B cell (primary cell): ENCODE measurements around the gene METTL26. TPM values are rescaled to one million over a fixed set of nuclear protein-coding genes. Genes with fewer than 3 reads are reported as not detected.

Experiments used
- ATAC-seq: fragments of 200-7000 bp; cut with Tn5 transposase; one replicate; pipeline ENCODE4 v1.10.0; 2021; ENCODE audit warnings: low read depth, mild to moderate bottlenecking, moderate number of reproducible peaks, moderate library complexity
- CTCF ChIA-PET: fragments of 350-600 bp; sonication (Branson Sonifier 250); formaldehyde crosslinking; loops from one replicate; lab custom pipeline; 2021; ENCODE audit warnings: antibody characterized with exemption, inconsistent platforms; lab: Charles Lee
- POLR2A ChIA-PET: fragments of 350-600 bp; sonication (Branson Sonifier 250); formaldehyde crosslinking; loops from one replicate; lab custom pipeline; 2021; ENCODE audit warnings: antibody characterized with exemption; lab: Charles Lee
- DNase-seq: peaks from one replicate; pipeline ENCODE4 v3.0.0; 2013
- H2AFZ ChIP-seq: 2 replicates; pipeline ENCODE4 v1.6.1; 2012; ENCODE audit warnings: mild to moderate bottlenecking, low read depth, low read length; ENCODE audit not compliant: insufficient read depth, poor library complexity, severe bottlenecking
- H3K27ac ChIP-seq, 2 donors: 1 replicate in 1 of 2; 2 replicates in 1 of 2; pipeline ENCODE4 v1.5.1; 2012 to 2013; ENCODE audit warnings: low read length in 2 of 2, mild to moderate bottlenecking in 2 of 2, moderate library complexity in 1 of 2
- H3K27me3 ChIP-seq, 4 experiments: fragments of 200-600 bp in 1 of 4; sonication (generic) in 1 of 4; replicated peaks in 1 of 4; 1 replicate in 2 of 4; 2 replicates in 2 of 4; pipeline versions ENCODE4 v1.6.1 to v1.7.0; 2013 to 2016; ENCODE audit warnings: low read length in 3 of 4, mild to moderate bottlenecking in 2 of 4, mixed read lengths in 1 of 4, moderate library complexity in 1 of 4; ENCODE audit not compliant: insufficient read depth in 4 of 4, control insufficient read depth in 3 of 4; ENCODE audit errors: control extremely low read depth in 1 of 4
- H3K36me3 ChIP-seq, 2 experiments: replicated peaks in 1 of 2; 1 replicate in 1 of 2; 2 replicates in 1 of 2; pipeline versions ENCODE4 v1.6.1 to v1.7.1; 2013; ENCODE audit warnings: low read length in 1 of 2; ENCODE audit not compliant: insufficient read depth in 2 of 2, control insufficient read depth in 1 of 2; ENCODE audit errors: control extremely low read depth in 1 of 2, extremely low read depth in 1 of 2
- H3K4me1 ChIP-seq, 2 donors: fragments of 200-600 bp in 1 of 2; sonication (generic) in 1 of 2; 1 replicate in 1 of 2; 2 replicates in 1 of 2; pipeline versions ENCODE4 v1.5.1 to v1.6.1; 2013 to 2017; ENCODE audit warnings: low read length in 2 of 2; ENCODE audit not compliant: control insufficient read depth in 2 of 2, insufficient read depth in 2 of 2
- H3K4me2 ChIP-seq: replicated peaks from 2 replicates; pipeline ENCODE3; 2012; ENCODE audit warnings: mild to moderate bottlenecking, low read depth, low read length; ENCODE audit not compliant: poor library complexity, severe bottlenecking
- H3K4me3 ChIP-seq, 5 experiments: fragments of 200-600 bp in 1 of 5; sonication (generic) in 1 of 5; 1 replicate in 3 of 5; 2 replicates in 2 of 5; pipeline versions ENCODE4 v1.5.1 to v1.7.0; 2011 to 2016; ENCODE audit warnings: low read length in 4 of 5, mild to moderate bottlenecking in 4 of 5, low read depth in 2 of 5, control low read depth in 1 of 5, moderate library complexity in 1 of 5; ENCODE audit not compliant: insufficient read depth in 1 of 5; ENCODE audit errors: control extremely low read depth in 1 of 5, extremely low read depth in 1 of 5
- H3K79me2 ChIP-seq: fragments of 200-600 bp; sonication (generic); one replicate; pipeline ENCODE4 v1.6.0; 2016; ENCODE audit warnings: low read length; ENCODE audit not compliant: control insufficient read depth, insufficient read depth
- H3K9ac ChIP-seq: fragments of 200-600 bp; sonication (generic); 2 replicates; pipeline ENCODE4 v1.6.1; 2017; ENCODE audit warnings: mild to moderate bottlenecking, low read length, moderate library complexity
- H3K9me3 ChIP-seq, 3 donors: one replicate each; pipeline versions ENCODE4 v1.6.1 to v1.7.1; 2013; ENCODE audit warnings: low read length in 2 of 3; ENCODE audit not compliant: control insufficient read depth in 2 of 3, insufficient read depth in 1 of 3; ENCODE audit errors: control extremely low read depth in 1 of 3
- H4K20me1 ChIP-seq: 2 replicates; pipeline ENCODE4 v1.6.0; 2012; ENCODE audit warnings: mild to moderate bottlenecking, low read length; ENCODE audit not compliant: insufficient read depth, control insufficient read depth, poor library complexity, severe bottlenecking
- H3K27ac Mint-ChIP-seq: one replicate; pipeline ENCODE4 v1.8.0; 2021; ENCODE audit warnings: mixed read lengths
- H3K27me3 Mint-ChIP-seq: one replicate; pipeline ENCODE4 v1.8.0; 2021; ENCODE audit warnings: mixed read lengths
- H3K4me1 Mint-ChIP-seq: one replicate; pipeline ENCODE4 v1.8.0; 2021; ENCODE audit warnings: mixed read lengths
- H3K4me3 Mint-ChIP-seq: one replicate; pipeline ENCODE4 v1.8.0; 2021; ENCODE audit warnings: mixed read lengths
- H3K9me3 Mint-ChIP-seq: one replicate; pipeline ENCODE4 v1.8.0; 2022; ENCODE audit warnings: mixed read lengths; ENCODE audit not compliant: insufficient read depth
- EZH2 ChIP-seq: IDR thresholded peaks from 2 replicates; pipeline ENCODE4 v1.6.1; 2012; ENCODE audit warnings: borderline replicate concordance, low read depth, mild to moderate bottlenecking, moderate library complexity, low read length; ENCODE audit not compliant: insufficient read depth, poor library complexity, severe bottlenecking
- WGBS: methylation state at CpG from one replicate; pipeline ENCODE4 v1.1.5; 2013; ENCODE audit warnings: missing lambda C conversion rate; ENCODE audit not compliant: insufficient coverage; 5-methylcytosine and 5-hydroxymethylcytosine counted together
- intact Hi-C: fragments of 100-400 bp; cut with micrococcal nuclease; formaldehyde crosslinking; loops from one replicate; pipeline ENCODE4 v1.10.0; 2022
- polyA plus RNA-seq: library from polyadenylated mRNA; depleted of rRNA; stranded (reverse); fragments of >200 nt; gene quantifications from 2 replicates; pipeline ENCODE4 v1.2.3, GENCODE V29; 2012
- total RNA-seq, 2 donors: library from RNA; stranded (reverse); fragments of 120-200 nt in 1 of 2; gene quantifications; 1 replicate in 1 of 2; 2 replicates in 1 of 2; pipeline versions ENCODE4 v1.2.3 to v1.2.4, GENCODE V29; 2013 to 2022
- TF ChIP-seq, protein P1 (sequence below): fragments of 200-600 bp; IDR thresholded peaks from one replicate; pipeline ENCODE4 v1.8.0; 2022; ENCODE audit warnings: antibody characterized with exemption, mild to moderate bottlenecking

The METTL26 gene
- total and polyA plus RNA-seq, 2 donors (not counting 1 experiment from before 2014, with no cell fraction given): 56.6 to 140 TPM

DNA sequence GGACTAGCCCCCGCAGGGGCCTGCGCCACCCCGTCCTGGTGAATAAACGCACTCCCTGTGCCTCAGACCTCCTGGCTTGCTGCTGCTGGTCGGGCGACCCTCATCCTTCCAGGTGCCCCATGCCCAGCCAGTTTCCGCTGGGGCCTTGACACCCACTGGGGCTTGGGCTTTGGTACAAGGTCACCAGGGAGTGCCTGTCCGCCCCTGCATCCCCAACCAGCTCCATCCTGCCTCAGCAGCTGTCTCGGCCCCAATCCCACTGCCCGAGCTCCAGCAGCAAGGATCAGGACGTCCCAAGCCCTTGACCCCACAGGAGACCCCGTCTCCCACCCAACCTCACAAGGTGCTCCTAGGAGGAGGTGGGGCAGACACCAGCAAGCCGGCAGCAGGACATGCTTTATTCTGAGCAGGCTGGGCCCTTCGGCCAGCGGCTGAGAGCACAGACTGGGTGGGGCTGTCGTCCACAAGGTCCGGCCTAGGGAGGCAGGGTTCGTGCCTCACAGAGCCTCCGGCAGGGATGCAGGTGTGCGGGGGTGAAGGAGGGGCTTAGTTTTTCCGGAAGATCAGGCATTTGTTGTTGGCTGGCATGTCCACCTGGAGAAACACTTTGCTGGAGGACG, 1.9 kb downstream of the METTL26 start:
- Histone ChIP-seq H4K20me1 (peaks cover 13% of the 10 kb centered on the region), H3K79me2 (peaks cover 10% of the 10 kb centered on the region), H3K4me2 (no peak overlapping the region), H3K4me3 (no peak overlapping the region), H3K9ac (no peak overlapping the region), H3K4me1 (peaks cover 10 to 29% of the 10 kb centered on the region in 2 donors), H2AFZ (no peak overlapping the region), H3K36me3 (peaks cover 0 to 3% of the 10 kb centered on the region in 2 experiments), H3K27ac (no peak overlapping the region), H3K27me3 (no peaks in the 10 kb centered on the region), H3K9me3 (no peaks in the 10 kb centered on the region)
- no peak for TF ChIP-seq EZH2
- TF ChIP-seq, protein P1, sequence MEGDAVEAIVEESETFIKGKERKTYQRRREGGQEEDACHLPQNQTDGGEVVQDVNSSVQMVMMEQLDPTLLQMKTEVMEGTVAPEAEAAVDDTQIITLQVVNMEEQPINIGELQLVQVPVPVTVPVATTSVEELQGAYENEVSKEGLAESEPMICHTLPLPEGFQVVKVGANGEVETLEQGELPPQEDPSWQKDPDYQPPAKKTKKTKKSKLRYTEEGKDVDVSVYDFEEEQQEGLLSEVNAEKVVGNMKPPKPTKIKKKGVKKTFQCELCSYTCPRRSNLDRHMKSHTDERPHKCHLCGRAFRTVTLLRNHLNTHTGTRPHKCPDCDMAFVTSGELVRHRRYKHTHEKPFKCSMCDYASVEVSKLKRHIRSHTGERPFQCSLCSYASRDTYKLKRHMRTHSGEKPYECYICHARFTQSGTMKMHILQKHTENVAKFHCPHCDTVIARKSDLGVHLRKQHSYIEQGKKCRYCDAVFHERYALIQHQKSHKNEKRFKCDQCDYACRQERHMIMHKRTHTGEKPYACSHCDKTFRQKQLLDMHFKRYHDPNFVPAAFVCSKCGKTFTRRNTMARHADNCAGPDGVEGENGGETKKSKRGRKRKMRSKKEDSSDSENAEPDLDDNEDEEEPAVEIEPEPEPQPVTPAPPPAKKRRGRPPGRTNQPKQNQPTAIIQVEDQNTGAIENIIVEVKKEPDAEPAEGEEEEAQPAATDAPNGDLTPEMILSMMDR: no peak
- intact Hi-C loops: no loop called here
- ChIA-PET POLR2A (no interaction called here), CTCF (no interaction called here)
- Mint-ChIP-seq H3K4me1 (peaks cover 15% of the 10 kb centered on the region), H3K27me3 (no peaks in the 10 kb centered on the region), H3K9me3 (no peaks in the 10 kb centered on the region), H3K27ac (peak overlapping the region; percentile 50), H3K4me3 (peak overlapping the region; percentile 61)
- DNase-seq: no peak
- WGBS: 96% methylated on average over 20 of the region's 22 CpGs
- ATAC-seq: no peak

DNA sequence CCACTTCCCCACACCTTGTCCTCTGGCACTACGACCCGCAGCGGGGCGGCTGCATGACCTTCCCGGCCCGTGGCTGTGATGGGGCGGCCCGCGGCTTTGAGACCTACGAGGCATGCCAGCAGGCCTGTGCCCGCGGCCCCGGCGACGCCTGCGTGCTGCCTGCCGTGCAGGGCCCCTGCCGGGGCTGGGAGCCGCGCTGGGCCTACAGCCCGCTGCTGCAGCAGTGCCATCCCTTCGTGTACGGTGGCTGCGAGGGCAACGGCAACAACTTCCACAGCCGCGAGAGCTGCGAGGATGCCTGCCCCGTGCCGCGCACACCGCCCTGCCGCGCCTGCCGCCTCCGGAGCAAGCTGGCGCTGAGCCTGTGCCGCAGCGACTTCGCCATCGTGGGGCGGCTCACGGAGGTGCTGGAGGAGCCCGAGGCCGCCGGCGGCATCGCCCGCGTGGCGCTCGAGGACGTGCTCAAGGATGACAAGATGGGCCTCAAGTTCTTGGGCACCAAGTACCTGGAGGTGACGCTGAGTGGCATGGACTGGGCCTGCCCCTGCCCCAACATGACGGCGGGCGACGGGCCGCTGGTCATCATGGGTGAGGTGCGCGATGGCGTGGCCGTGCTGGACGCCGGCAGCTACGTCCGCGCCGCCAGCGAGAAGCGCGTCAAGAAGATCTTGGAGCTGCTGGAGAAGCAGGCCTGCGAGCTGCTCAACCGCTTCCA, 2.6 kb downstream of the METTL26 start:
- WGBS: 98% methylated on average over 69 of the region's 74 CpGs
- peaks cover 11% of the 10 kb centered on the region for H3K4me1 Mint-ChIP-seq
- no peaks in the 10 kb centered on the region for H3K27me3 ChIP-seq
- H4K20me1 ChIP-seq: peaks cover 13% of the 10 kb centered on the region
- no peaks in the 10 kb centered on the region for H3K9me3 Mint-ChIP-seq
- H3K4me2 ChIP-seq: no peak overlapping the region
- H3K4me1 ChIP-seq: peaks cover 6 to 23% of the 10 kb centered on the region in 2 donors
- peaks cover 10% of the 10 kb centered on the region for H3K79me2 ChIP-seq
- no peak for TF ChIP-seq EZH2
- TF ChIP-seq, protein P1: no peak
- no peak overlapping the region for H3K4me3 ChIP-seq
- DNase-seq (peak; percentile 23), ATAC-seq (no peak)
- CTCF ChIA-PET: no interaction called here
- POLR2A ChIA-PET: no interaction called here
- no peak overlapping the region for H2AFZ ChIP-seq
- H3K4me3 Mint-ChIP-seq: no peak overlapping the region
- H3K9ac ChIP-seq: no peak overlapping the region
- no peaks in the 10 kb centered on the region for H3K27me3 Mint-ChIP-seq
- intact Hi-C loops: no loop called here
- H3K27ac ChIP-seq: no peak overlapping the region
- H3K9me3 ChIP-seq: no peaks in the 10 kb centered on the region
- peaks cover 0 to 3% of the 10 kb centered on the region in 2 experiments for H3K36me3 ChIP-seq
- no peak overlapping the region for H3K27ac Mint-ChIP-seq
